NCI-H2029 (cell line): Measurements from ENCODE around the gene OR4E1.
"Not testable (repeated sequence)": the region's sequence is repeated elsewhere in the genome, so short reads cannot be mapped to it uniquely, and the experiment has no call there.

Source experiments
- DNase-seq: peaks from one replicate; lab custom pipeline; 2025; lab: John Stamatoyannopoulos, UW

The OR4E1 gene, protein sequence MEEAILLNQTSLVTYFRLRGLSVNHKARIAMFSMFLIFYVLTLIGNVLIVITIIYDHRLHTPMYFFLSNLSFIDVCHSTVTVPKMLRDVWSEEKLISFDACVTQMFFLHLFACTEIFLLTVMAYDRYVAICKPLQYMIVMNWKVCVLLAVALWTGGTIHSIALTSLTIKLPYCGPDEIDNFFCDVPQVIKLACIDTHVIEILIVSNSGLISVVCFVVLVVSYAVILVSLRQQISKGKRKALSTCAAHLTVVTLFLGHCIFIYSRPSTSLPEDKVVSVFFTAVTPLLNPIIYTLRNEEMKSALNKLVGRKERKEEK

DNA sequence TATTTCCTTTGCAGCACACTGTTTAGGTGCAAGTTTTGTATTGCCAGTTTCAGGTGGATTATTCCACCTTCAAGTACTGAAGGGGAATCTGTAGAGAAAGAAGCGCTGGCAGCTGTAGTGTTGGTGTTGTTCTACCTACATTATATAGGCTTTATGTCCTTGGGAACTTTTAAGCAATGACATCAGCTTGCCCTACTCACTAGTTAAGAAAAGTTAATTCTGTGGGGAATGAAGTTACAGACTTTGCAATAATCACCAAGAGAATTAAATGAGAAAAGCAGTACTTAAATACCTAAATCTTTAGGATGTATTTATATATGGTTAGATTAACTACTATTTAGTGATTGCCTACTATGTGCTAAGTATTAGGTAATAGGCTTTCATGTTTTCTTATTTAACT lies at the start of gene OR4E1:
TSS of gene OR4E1 (minus strand) at position 101 of the 400 bp plus-strand sequence. CDS start 2,883 bp downstream, outside the sequence.
- no peak for DNase-seq

DNA sequence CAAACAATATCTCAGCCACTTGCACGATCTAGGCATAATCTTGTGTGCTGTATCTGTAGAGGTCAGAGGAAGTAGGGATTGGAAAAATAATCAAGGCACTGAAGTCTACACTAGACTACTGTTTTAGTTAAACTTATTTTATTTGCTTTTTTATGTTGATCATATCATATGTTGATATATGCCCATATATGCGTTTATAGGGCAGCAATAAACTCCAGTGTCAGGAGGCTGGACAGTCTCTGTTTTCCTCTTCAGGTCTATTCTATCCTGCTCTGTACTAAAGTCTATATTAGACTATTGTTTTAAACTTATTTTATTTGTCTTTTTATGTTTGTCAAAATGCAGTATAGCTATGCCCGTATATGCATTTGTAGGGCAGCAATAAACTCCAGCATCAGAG lies 47.9 kb upstream of the OR4E1 start:
- no peak for DNase-seq

DNA sequence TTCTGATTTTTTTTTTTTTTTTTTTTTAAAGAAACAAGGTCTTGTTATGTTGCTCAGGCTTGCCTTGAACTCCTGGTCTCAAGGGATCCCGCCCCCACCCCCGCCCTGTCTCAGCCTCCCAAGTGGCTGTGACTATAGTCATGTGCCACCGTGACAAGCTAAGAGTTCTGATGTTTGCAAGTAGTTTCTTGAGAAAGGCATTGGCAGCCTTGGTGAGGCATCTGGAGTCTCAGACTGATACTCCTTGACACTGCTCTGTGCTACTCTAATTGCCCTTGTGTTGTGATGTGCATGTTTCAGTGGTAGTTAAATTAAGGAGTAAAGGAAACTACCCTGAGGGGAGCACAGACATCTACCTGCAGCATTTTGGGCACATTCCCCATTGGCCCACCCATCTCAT lies 46.2 kb upstream of the OR4E1 start:
- DNase-seq: no peak

DNA sequence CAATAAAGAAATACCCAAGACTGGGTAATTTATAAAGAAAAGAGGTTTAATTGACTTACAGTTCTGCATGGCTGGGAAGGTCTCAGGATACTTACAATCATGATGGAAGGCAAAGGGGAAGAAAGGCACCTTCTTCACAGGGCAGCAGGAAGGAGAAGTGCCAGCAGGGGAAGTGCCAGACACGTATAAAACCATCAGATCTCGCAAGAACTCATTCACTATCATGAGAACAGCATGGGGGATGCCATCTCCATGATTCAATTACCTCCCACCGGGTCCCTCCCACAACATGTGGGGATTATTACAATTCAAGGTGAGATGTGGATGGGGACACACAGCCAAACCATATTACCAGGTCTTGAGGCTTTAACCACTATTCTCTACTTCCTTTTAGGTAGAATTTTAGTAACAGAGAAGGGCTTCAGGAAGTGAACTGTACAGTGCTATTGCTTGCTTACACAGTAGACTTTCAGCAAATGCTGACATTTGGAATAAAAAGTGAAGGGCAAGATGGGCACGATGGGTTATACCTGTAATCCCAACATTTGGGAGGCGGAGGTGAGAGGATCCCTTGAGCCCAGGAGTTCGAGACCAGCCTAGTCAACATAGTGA lies 40.8 kb upstream of the OR4E1 start:
- no peak for DNase-seq

DNA sequence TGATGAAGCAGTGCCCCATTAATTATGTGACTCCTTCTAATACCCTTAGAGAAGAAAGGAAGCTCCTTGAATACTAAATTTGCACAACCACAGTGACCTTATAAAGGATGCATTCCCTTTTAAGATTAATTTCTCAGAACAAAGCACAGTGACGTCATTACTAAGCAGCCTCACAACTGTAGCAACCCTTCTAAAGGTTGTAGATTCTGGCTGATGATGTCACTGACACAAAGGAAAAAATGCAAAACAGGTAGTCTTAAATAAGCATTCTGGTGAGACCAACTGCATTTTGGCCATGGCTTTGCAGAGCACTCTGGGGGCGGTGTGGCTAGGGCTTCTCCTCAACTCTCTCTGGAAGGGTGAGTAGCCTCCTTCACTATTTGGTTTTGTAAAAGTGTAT lies 38.4 kb upstream of the OR4E1 start:
- no peak for DNase-seq

DNA sequence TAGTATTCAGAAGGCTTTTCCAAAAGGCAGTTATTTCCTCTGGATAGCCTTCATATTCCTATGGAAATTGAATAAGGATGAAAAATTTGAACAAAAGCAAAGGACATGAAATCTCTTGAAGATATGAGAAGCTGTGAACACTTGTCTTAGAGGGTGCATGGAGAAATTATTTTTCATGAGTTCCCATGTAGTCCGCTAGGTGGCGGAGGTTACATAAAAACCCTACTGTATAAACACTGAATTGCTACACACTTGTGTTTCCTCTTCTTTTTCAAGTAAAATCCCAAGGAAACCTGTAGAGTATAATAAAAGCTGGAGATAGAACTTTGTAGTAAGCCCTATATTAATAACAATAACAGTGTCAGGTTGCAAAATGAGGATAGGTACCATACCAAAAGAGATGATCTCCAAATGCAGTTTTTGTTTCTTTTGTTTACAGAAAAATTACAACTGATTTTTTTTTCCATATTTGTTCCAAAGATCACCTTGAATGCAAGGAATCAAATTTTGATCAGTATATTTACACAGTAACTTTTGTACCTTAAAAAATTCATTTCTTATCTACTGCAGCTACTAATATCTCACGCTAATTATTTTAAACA lies 37.8 kb upstream of the OR4E1 start:
- DNase-seq: peak; percentile 19

DNA sequence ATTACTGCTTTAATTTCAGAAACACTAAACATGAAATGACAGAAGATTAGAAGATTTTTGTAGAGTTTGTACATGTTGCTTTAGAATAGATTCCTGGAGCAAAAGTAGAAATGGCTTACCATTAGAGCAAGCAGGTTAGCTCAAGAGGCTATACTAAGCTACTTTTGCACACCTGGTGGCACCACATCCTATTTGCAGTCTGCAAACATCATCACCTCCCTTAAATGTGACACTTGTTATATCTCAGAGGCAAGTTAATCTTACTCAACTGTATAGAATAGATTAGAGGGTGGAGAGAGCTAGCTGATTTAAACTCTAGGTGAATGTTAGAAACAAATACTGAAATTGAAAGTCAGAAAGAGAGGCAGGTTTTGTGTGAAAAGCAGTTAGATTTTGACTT lies 30.7 kb upstream of the OR4E1 start:
- no peak for DNase-seq

DNA sequence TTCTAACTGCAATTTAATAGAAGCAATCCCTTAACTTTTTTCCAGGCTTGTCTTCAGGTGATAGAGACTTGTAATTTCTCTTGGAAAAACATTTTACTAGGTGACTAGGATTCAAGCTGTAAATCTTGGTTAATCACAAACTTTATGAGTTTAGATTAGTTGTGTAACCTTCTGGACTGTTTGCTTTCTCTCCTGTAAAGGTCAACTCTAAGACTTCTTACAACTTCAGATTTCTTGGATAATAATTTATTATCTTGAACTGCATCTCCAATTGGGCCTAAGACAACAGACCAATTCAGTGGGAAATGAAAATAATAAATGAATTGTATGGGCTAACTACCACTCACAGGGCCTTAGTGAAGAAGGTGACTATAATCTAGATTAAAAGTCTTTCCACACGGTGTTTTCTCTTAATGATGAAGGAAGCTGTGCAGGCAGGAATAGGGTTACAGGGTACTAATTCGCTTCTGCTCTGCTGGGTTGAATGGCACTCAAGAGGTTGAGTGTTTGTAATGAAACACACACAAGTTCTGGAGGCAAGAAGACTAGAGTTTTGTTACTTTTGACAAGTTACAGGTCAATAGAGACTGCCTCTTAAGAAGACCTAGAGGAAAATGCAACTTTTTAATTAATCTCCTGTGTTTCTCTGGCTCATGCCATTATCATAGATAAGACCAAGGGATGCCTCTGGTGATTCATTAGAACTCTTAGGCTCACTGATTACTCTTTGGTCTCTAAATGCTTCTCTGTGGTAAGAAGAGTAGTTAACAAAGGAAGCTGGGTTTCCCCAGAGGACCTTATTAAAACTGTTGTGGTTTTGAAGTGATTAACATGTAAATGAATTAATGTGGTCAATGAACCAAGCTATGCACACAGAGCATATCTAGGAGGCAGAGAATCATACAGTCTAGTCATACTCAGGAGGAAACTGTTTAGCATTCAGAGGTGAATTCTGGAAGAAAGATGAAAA lies 30.0 kb upstream of the OR4E1 start:
- no peak for DNase-seq

DNA sequence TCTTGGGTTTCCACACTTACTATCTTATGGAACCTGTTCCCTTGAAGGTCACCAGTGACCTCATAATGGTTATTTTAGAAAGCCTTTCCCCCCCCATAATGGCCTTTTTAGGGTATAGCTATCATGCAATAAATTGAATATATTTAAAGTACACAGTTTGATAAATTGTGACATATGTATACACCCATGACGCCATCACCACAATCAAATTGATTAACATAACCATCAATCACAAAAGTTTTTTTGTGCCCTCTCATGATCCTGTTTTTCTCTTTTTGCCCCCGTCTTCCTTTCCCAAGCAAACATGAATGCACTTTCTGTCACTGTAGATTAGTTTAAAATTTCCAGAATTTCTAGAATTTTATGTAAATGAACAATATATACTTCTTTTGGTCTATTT lies 28.7 kb upstream of the OR4E1 start:
- DNase-seq: no peak

DNA sequence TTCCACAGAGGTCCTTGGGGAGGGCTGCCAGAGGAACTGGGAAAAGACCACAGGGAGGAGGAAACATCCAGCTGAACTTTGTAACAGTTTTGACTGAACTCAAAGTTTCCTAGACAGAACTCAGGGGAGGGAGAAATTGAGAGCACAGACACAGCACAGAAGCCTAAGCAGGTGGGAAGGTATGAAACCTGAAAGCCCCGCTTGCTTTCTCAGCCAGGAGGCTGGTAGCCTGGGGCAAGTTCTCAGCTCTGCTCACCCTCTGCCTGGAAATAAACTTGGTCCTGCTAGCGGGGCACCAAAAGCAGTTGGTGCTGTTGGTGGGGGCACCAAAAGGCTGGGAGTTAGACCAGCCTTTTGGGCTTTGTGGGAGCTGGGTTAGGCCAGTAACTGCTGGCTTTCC lies 25.9 kb upstream of the OR4E1 start:
- no peak for DNase-seq

DNA sequence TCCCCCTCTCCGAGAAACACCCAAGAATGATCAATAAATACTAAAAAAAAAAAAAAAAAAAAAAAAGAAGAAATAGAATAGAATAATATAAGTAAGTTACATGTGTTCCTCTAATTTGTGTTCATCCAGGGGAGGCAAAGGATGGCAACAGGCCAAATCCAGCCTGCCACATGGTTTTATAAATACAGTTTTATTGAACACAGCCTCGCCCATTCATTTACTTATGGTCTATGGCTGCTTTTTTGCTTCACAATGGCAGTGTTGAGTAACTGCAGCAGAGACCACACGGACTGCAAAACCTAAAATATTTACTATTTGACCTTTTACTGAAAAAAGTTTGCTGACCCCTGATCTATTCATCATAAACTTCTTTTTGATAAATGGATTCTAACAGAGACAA lies 24.9 kb upstream of the OR4E1 start:
- not testable (repeated sequence) for DNase-seq

DNA sequence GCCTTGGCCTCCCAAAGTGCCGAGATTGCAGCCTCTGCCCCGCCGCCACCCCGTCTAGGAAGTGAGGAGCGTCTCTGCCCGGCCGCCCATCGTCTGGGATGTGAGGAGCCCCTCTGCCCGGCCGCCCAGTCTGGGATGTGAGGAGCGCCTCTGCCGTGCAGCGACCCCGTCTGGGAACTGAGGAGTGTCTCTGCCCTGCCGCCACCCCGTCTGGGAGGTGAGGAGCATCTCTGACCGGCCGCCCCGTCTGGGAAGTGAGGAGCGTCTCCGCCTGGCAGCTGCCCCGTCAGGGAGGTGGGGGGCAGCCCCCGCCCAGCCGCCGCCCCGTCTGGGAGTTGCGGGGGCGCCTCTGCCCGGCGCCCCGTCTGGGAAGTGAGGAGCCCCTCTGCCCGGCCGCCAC lies 24.0 kb upstream of the OR4E1 start:
- not testable (repeated sequence) for DNase-seq

DNA sequence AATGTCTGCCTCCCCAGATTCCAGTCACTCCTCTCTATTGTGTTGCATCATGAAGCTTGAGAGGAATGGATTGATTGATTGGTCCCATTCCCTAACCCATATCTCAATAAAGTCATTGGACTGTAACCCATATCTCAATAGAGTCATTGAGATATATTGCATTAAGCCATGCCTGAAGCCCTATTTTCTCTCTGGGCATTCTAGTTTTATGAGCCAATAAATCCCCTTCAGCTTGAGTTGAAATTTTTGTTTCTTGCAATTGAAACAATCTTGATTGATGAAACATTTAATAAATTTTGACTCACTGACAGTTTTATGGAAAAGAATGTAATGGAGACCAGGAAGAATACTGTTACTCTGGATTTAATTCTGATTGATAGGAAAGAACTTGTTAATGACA lies 20.8 kb upstream of the OR4E1 start:
- DNase-seq: no peak

DNA sequence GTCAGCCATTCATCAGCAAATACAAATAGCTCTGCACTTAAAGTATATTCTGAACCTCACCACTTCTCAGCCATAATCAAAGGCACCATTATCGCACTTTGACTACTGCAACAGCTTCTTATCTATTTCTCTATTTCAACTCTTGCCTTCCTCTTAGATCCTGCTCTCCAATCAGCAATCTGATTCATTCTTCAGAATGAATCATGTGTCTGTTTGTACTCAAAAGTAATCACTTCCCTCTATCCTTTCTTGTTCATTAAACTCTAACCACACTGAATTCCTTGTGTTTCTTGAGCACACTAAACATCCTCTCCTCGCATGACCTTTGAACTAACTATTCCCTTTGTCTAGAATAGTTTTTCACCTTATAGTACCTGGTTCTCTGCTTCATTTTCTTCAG lies 12.8 kb upstream of the OR4E1 start:
- DNase-seq: no peak

DNA sequence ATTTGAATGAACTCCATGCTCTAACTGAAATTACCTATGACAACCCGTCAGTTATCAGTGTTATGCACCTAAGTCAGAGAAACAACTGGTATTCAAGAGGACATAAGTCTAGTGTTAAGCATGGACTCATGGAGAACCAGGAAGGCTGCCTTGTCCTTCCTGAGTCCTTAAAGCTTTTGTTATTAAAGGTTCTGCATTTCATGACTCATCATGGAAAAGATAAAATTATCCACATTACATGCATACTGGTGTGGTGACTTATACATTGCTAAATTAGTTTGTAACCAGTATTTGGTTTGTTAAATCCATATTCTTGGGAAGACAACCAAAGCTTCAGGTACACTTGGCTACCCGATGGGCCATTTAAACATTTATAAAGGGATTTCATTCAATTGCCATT lies 6.5 kb upstream of the OR4E1 start:
- DNase-seq: no peak

DNA sequence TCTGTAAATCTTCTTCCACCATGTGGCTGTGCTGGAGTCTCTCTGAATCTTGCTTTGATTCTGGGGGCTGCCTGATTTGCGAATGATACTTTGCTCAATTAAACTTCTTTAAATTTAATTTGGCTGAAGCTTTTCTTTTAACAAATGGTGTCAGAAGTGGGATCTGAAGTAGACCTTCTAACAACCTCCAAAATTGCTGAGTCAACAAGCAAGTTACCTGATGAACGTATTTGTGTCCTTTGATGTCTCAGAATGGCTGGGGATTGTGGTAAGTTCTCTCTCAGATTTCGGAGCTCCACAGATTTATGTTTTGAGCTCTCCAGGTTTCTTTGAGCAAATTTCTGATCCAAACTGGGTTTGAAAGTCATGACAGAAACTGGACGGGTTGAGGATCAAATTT lies 1.9 kb upstream of the OR4E1 start:
- DNase-seq: no peak

DNA sequence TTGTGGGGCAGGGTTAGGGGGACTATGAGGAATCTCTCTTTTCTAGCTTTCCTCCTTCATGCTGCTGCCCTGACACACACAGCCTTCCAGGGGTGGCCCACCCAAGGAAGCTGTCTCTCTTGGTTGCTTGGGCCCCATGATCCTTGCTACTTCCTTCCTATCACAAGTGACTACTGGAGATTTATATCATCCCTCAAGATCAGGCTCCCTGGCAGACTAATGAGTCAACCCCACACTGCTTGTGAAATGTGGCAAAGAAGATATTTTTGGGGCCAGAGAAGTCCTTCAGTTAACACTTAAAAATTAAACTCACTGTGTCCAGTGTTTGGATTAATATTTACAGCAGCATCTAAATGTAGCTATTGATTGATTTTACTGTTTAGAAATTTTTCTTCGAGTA lies 1.5 kb downstream of the OR4E1 start:
- DNase-seq: no peak

DNA sequence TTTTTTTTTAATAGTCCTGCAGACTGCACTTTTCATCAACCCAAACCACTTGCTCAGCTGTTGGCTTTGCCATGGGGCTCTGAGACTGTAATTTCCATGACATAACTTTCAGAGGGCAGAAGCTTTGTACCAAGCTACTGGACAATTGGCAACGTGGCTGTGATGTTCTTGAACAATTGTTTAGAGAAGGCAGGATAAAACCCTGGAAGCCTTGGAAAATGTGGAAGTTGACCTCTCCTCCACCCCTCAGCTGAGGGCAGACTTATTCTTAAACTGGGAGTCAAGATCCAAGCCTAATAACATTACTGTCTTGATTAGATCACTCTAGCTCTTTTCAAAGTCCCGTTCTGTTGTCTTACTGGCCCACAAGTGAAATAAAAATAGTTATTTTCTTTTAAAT lies 2.2 kb downstream of the OR4E1 start:
- no peak for DNase-seq

DNA sequence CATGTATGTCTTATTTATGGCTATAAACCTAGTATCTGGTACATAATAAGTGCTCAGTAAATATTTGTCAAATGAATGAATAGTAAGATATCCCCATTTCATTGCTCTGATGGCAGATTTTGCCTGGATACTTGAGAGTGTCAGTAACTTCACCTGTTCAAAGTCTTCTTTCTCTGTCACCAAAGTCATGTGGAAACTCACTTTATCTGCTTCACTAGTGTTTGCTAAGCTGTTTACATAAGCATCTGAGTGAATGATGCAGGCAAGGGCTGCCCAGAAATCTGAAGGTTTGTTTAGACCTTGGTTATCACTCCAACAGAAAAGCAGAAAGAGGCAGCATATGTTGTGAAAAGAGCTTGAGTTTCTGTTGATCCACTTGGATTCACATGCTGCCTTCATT lies 4.3 kb downstream of the OR4E1 start:
- no peak for DNase-seq

DNA sequence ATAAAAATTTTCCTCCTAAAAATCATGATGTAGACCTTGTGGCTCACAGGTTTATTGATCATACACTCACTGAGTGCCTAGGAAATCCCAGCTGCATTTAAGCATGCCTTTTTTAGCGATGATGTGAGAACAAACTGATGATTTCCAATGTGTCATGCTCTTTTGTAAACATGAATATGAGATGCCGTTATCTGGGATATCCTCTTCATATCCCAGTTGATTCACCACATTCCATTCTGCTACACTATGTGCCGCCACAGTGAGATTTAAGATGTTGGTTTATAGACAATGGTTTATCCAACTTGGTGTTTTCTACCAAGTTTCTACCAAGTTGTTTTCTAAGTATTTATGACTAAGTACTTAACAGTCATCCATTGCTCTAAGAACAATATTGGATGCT lies 5.2 kb downstream of the OR4E1 start:
- DNase-seq: no peak

DNA sequence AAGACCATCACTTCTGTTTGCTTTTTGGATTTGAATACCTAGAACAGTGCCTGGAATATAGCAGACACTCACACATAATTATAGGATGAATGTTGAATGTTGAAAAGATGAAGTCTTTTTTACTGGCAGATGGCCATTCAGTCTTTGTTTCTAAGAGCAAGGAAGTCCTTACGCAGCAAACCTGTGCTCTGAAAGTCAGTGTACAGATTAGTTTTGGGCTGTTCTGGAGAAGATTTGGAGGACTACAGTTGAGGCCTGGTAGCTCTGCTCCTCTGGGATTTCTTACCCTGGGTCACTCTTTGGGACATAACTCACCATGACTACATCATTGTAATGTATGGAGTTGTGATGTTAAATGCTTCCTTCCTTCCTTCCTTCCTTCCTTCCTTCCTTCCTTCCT lies 16.6 kb downstream of the OR4E1 start:
- DNase-seq: no peak

DNA sequence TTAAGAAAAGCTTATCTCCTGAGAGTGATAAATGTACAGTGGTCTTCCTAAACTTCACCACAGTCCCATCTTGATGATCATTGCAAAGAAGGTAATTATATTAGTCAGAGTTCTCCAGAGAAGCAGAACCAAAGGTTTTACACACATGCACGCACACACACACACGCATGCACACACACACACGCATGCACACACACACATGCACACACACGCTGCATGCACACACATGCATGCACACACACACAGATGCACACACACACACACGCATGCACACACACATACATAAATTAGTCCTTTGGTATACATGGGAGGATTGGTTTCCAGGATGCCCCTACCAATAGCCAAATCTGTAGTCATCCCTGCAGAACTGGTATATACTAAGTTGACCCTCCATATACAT lies 19.4 kb downstream of the OR4E1 start:
- no peak for DNase-seq
